HPDE6-E6E7 (cell line): ENCODE results near the gene FN3K.

Source experiments
- DNase-seq: peaks from one replicate; pipeline ENCODE4 v3.0.0; 2011; ENCODE audit warnings: missing footprints; ENCODE audit errors: extremely low spot score

The FN3K gene

DNA sequence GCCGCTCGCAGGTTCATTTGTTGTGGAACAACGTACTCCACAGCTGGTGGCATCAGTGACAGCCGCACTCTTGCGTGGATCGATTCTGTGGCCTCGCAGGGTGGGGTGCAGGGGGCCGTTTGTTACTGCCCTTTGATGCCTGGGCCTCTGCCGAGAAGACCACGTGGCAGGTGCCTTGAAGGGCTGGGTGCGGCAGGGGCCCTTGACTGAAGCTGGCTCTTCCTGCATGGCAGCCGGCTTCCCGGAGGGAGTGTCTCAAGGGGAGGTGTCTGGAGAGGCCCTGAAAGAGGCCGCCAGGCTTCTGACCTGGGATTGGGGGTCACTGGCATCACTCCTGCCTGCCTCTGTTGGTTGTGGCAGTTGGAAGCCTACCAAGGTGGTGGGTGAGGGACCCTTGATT lies 60.2 kb downstream of the FN3K start:
- no peak for DNase-seq

GRCh38 chr17:82797061-82797460 lies 61.6 kb downstream of the FN3K start:
- DNase-seq, result no peak

GRCh38 chr17:82798752-82799151 lies 63.3 kb downstream of the FN3K start:
- no peak for DNase-seq

DNA sequence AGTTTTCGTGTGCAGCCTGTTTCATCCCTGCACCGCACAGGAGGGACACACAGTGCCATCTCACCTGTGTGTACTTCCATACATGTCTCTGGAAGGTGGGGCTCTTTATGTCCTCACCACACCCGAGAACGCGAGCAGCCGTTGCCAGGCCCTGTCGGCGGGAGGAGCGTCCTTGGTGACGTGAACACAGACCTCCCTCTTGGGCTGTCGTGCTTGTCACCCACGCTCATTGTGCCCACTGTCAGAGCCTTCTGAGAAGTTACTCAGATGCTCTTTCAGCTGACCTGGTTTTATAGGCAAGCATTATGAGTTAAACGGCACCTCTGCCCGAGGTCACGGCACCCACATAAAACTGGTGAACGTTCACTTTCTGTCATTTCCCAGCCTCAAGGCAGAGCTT lies 64.2 kb downstream of the FN3K start:
- no peak for DNase-seq
